Neural cell (in vitro differentiated cells): ENCODE data around the gene SMPD1. TPM values are rescaled to one million over a fixed set of nuclear protein-coding genes. Genes with fewer than 3 reads are reported as not detected.
"Not testable (repeated sequence)": the region's sequence is repeated elsewhere in the genome, so short reads cannot be mapped to it uniquely, and the experiment has no call there.

Source experiments
- H2AFZ ChIP-seq: fragments of 200-600, 300-800 bp; sonication (generic), shearing (Covaris generic); 2 replicates; pipeline ENCODE4 v1.6.0; 2014; ENCODE audit warnings: low read depth, mild to moderate bottlenecking, antibody characterized with exemption, low read length, moderate library complexity
- H3F3A ChIP-seq: fragments of 200-600 bp; shearing (Covaris generic); 2 replicates; pipeline ENCODE4 v1.6.1; 2016; ENCODE audit warnings: mild to moderate bottlenecking, moderate library complexity, mixed read lengths, antibody characterized with exemption, low read length; ENCODE audit not compliant: insufficient read depth, poor library complexity, severe bottlenecking
- H3K27ac ChIP-seq: fragments of 200-600, 300-800 bp; sonication (generic), shearing (Covaris generic); 2 replicates; pipeline ENCODE4 v1.5.1; 2014; ENCODE audit warnings: mild to moderate bottlenecking, low read length, moderate library complexity
- H3K27me3 ChIP-seq: fragments of 300-800, 200-600 bp; sonication (generic), shearing (Covaris generic); 2 replicates; pipeline ENCODE4 v1.6.0; 2014; ENCODE audit warnings: mild to moderate bottlenecking, low read depth, low read length, moderate library complexity; ENCODE audit not compliant: insufficient read depth
- H3K36me3 ChIP-seq: fragments of 300-800, 200-600 bp; sonication (generic), shearing (Covaris generic); 2 replicates; pipeline ENCODE4 v1.5.1; 2014; ENCODE audit warnings: mild to moderate bottlenecking, antibody characterized with exemption, low read length, moderate library complexity; ENCODE audit not compliant: insufficient read depth
- H3K4me2 ChIP-seq: fragments of 300-800, 200-600 bp; sonication (generic), shearing (Covaris generic); 2 replicates; pipeline ENCODE4 v1.6.0; 2014; ENCODE audit warnings: mild to moderate bottlenecking, low read length
- H3K4me3 ChIP-seq: fragments of 300-800, 200-600 bp; sonication (generic), shearing (Covaris generic); 2 replicates; pipeline ENCODE4 v1.5.1; 2014; ENCODE audit warnings: mild to moderate bottlenecking, low read length, moderate library complexity
- H3K79me2 ChIP-seq: fragments of 200-600 bp; shearing (Covaris generic); replicated peaks from 2 replicates; pipeline ENCODE4 v1.6.0; 2014; ENCODE audit warnings: mild to moderate bottlenecking, low read length, moderate library complexity; ENCODE audit not compliant: insufficient read depth
- H3K9ac ChIP-seq: fragments of 300-800, 200-600 bp; sonication (generic), shearing (Covaris generic); 2 replicates; pipeline ENCODE4 v1.6.1; 2016; ENCODE audit warnings: mild to moderate bottlenecking, low read length, mixed read lengths
- H3K9me2 ChIP-seq: fragments of 200-600 bp; shearing (Covaris generic); 2 replicates; pipeline ENCODE4 v1.6.1; 2016; ENCODE audit warnings: mild to moderate bottlenecking, low read length, mixed read lengths; ENCODE audit not compliant: insufficient read depth
- H3K9me3 ChIP-seq: fragments of 200-600, 300-800 bp; sonication (generic), shearing (Covaris generic); 2 replicates; pipeline ENCODE4 v1.6.1; 2016; ENCODE audit warnings: mild to moderate bottlenecking, mixed run types, low read length, moderate library complexity, mixed read lengths
- H4K20me1 ChIP-seq: fragments of 200-600 bp; shearing (Covaris generic); 2 replicates; pipeline ENCODE4 v1.6.1; 2016; ENCODE audit warnings: mild to moderate bottlenecking, mixed run types; ENCODE audit not compliant: insufficient read depth
- EP300 ChIP-seq: fragments of 450-650 bp; conservative IDR thresholded peaks from 2 replicates; pipeline ENCODE4 v1.6.1; 2014; ENCODE audit warnings: antibody characterized with exemption, mild to moderate bottlenecking, moderate library complexity; ENCODE audit not compliant: poor library complexity, severe bottlenecking
- EZH2 ChIP-seq: fragments of 200-600, 300-800 bp; shearing (Covaris generic), sonication (generic); IDR thresholded peaks from 2 replicates; pipeline ENCODE4 v1.6.1; 2014; ENCODE audit warnings: antibody characterized with exemption, low read length, borderline replicate concordance, mild to moderate bottlenecking; ENCODE audit not compliant: insufficient read depth, poor library complexity, severe bottlenecking
- MXI1 ChIP-seq: fragments of 450-650 bp; conservative IDR thresholded peaks from 2 replicates; pipeline ENCODE4 v1.6.1; 2014; ENCODE audit warnings: antibody characterized with exemption, mild to moderate bottlenecking; ENCODE audit not compliant: poor library complexity, severe bottlenecking
- POLR2AphosphoS5 ChIP-seq: IDR thresholded peaks from 2 replicates; pipeline ENCODE4 v1.6.1; 2012
- RAD21 ChIP-seq: fragments of 450-650 bp; conservative IDR thresholded peaks from 2 replicates; pipeline ENCODE4 v1.6.1; 2014; ENCODE audit warnings: antibody characterized with exemption, mild to moderate bottlenecking, moderate library complexity
- SMC3 ChIP-seq: fragments of 450-650 bp; conservative IDR thresholded peaks from 2 replicates; pipeline ENCODE4 v1.6.1; 2014; ENCODE audit warnings: antibody characterized with exemption, mild to moderate bottlenecking, moderate library complexity; ENCODE audit not compliant: poor library complexity
- TAF1 ChIP-seq: IDR thresholded peaks from 2 replicates; pipeline ENCODE4 v1.6.1; 2012; ENCODE audit warnings: low read depth
- polyA plus RNA-seq: library from polyadenylated mRNA; depleted of rRNA; stranded (reverse); fragments of >200 nt; gene quantifications from 2 replicates; pipeline ENCODE4 v1.2.3, GENCODE V29; 2014
- TF ChIP-seq, protein P1 (sequence below): IDR thresholded peaks from 2 replicates; pipeline ENCODE4 v1.6.1; 2012; ENCODE audit warnings: borderline replicate concordance
- TF ChIP-seq, protein P2 (sequence below): fragments of 450-650 bp; IDR thresholded peaks from 2 replicates; pipeline ENCODE4 v1.5.1; 2014; ENCODE audit warnings: antibody characterized with exemption, mild to moderate bottlenecking, moderate library complexity; ENCODE audit not compliant: poor library complexity, severe bottlenecking

SMPD1 gene
- polyA plus RNA-seq, 1 donor from 2014 or later, result 30.0 TPM

- H3K9me2 ChIP-seq, H4K20me1 ChIP-seq, H3K4me3 ChIP-seq, H2AFZ ChIP-seq, H3K79me2 ChIP-seq, H3F3A ChIP-seq, H3K27me3 ChIP-seq, H3K4me2 ChIP-seq, H3K9me3 ChIP-seq, H3K36me3 ChIP-seq, H3K9ac ChIP-seq, H3K27ac ChIP-seq: not testable (repeated sequence)
Measured at GRCh38 chr11:6392251-6392650, 2.0 kb downstream of the SMPD1 start.

GRCh38 chr11:6393989-6394670 is 3.9 kb downstream of the SMPD1 start:
- Histone ChIP-seq H3K27me3 (no peaks in the 10 kb centered on the region), H3K36me3 (no peaks in the 10 kb centered on the region), H3K79me2 (peaks cover 7% of the 10 kb centered on the region), H2AFZ (no peak overlapping the region), H3K4me3 (no peak overlapping the region), H4K20me1 (no peaks in the 10 kb centered on the region), H3K9me2 (no peaks in the 10 kb centered on the region), H3K4me2 (no peak overlapping the region), H3K27ac (no peak overlapping the region), H3K9me3 (no peaks in the 10 kb centered on the region), H3K9ac (no peak overlapping the region), H3F3A (no peaks in the 10 kb centered on the region)
- no peak for TF ChIP-seq TAF1

GRCh38 chr11:6395470-6396060 is 5.3 kb downstream of the SMPD1 start:
- H3K27me3 ChIP-seq, result no peaks in the 10 kb centered on the region
- H3K27ac ChIP-seq, result no peak overlapping the region
- H3K36me3 ChIP-seq, result no peaks in the 10 kb centered on the region
- no peaks in the 10 kb centered on the region for H3K9me2 ChIP-seq
- H3K79me2 ChIP-seq, result peaks cover 7% of the 10 kb centered on the region
- TF ChIP-seq, protein P1, sequence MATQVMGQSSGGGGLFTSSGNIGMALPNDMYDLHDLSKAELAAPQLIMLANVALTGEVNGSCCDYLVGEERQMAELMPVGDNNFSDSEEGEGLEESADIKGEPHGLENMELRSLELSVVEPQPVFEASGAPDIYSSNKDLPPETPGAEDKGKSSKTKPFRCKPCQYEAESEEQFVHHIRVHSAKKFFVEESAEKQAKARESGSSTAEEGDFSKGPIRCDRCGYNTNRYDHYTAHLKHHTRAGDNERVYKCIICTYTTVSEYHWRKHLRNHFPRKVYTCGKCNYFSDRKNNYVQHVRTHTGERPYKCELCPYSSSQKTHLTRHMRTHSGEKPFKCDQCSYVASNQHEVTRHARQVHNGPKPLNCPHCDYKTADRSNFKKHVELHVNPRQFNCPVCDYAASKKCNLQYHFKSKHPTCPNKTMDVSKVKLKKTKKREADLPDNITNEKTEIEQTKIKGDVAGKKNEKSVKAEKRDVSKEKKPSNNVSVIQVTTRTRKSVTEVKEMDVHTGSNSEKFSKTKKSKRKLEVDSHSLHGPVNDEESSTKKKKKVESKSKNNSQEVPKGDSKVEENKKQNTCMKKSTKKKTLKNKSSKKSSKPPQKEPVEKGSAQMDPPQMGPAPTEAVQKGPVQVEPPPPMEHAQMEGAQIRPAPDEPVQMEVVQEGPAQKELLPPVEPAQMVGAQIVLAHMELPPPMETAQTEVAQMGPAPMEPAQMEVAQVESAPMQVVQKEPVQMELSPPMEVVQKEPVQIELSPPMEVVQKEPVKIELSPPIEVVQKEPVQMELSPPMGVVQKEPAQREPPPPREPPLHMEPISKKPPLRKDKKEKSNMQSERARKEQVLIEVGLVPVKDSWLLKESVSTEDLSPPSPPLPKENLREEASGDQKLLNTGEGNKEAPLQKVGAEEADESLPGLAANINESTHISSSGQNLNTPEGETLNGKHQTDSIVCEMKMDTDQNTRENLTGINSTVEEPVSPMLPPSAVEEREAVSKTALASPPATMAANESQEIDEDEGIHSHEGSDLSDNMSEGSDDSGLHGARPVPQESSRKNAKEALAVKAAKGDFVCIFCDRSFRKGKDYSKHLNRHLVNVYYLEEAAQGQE, result no peak
- TF ChIP-seq, protein P2, sequence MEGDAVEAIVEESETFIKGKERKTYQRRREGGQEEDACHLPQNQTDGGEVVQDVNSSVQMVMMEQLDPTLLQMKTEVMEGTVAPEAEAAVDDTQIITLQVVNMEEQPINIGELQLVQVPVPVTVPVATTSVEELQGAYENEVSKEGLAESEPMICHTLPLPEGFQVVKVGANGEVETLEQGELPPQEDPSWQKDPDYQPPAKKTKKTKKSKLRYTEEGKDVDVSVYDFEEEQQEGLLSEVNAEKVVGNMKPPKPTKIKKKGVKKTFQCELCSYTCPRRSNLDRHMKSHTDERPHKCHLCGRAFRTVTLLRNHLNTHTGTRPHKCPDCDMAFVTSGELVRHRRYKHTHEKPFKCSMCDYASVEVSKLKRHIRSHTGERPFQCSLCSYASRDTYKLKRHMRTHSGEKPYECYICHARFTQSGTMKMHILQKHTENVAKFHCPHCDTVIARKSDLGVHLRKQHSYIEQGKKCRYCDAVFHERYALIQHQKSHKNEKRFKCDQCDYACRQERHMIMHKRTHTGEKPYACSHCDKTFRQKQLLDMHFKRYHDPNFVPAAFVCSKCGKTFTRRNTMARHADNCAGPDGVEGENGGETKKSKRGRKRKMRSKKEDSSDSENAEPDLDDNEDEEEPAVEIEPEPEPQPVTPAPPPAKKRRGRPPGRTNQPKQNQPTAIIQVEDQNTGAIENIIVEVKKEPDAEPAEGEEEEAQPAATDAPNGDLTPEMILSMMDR, result no peak
- TF ChIP-seq POLR2AphosphoS5 (no peak), RAD21 (no peak), SMC3 (no peak), TAF1 (no peak), EP300 (no peak), MXI1 (no peak), EZH2 (no peak)
- no peak overlapping the region for H3K4me2 ChIP-seq
- no peaks in the 10 kb centered on the region for H3K9me3 ChIP-seq
- H4K20me1 ChIP-seq, result no peaks in the 10 kb centered on the region
- no peak overlapping the region for H3K9ac ChIP-seq
- H3K4me3 ChIP-seq, result no peak overlapping the region
- no peak overlapping the region for H2AFZ ChIP-seq
- no peaks in the 10 kb centered on the region for H3F3A ChIP-seq
